GM12878 (cell line): ENCODE measurements around the gene POLN. TPM values are rescaled to one million over a fixed set of nuclear protein-coding genes. Genes with fewer than 3 reads are reported as not detected.

ENCODE experiments used
- ATAC-seq: fragments of 200-7000 bp; cut with Tn5 transposase; 3 replicates; pipeline ENCODE4 v1.9.1; 2020; ENCODE audit warnings: mild to moderate bottlenecking, moderate library complexity
- BruUV-seq: library from RNA; stranded (reverse); fragments of 400-500 nt; replicated peaks from 2 replicates; lab custom pipeline; 2021; lab: Mats Ljungman, UMichigan
- CTCF ChIA-PET: fragments of 300-600 bp; sonication (Branson Sonifier 250); formaldehyde crosslinking; extraction: SDS; loops from one replicate; lab custom pipeline; 2021; ENCODE audit warnings: inconsistent platforms; lab: Yijun Ruan, JAX
- POLR2A ChIA-PET: fragments of 350-600 bp; formaldehyde crosslinking; extraction: SDS; loops from one replicate; lab custom pipeline; 2021; ENCODE audit warnings: inconsistent platforms; lab: Charles Lee
- RAD21 ChIA-PET: fragments of 300-600 bp; sonication (Branson Sonifier 250); formaldehyde crosslinking; loops from one replicate; lab custom pipeline; 2023; ENCODE audit warnings: antibody characterized with exemption; ENCODE audit not compliant: unreplicated experiment; lab: Charles Lee
- SMC1A ChIA-PET: fragments of 300-600 bp; sonication (Branson Sonifier 250); formaldehyde crosslinking; loops from one replicate; lab custom pipeline; 2023; ENCODE audit not compliant: unreplicated experiment, uncharacterized antibody; lab: Charles Lee
- DNase-seq: peaks from one replicate; pipeline ENCODE4 v3.0.0-alpha.2; 2011; ENCODE audit warnings: low read depth, low spot score
- FAIRE-seq: peaks from 3 replicates; lab custom pipeline; 2011; peaks lifted over from hg19 to GRCh38; lab: Jason Lieb, UNC
- H2AFZ ChIP-seq: 2 replicates; pipeline ENCODE4 v1.6.0; 2011; ENCODE audit warnings: low read depth, low read length, control low read depth; ENCODE audit not compliant: control insufficient read depth
- H3K27ac ChIP-seq: 2 replicates; pipeline ENCODE4 v1.5.1; 2011; ENCODE audit warnings: control low read depth; ENCODE audit not compliant: control insufficient read depth, insufficient read depth
- H3K27me3 ChIP-seq, 2 experiments: replicated peaks in 1 of 2; 2 replicates each; pipeline versions ENCODE4 v1.6.0 to v1.6.1; 2011; ENCODE audit warnings: low read length in 1 of 2; ENCODE audit not compliant: control insufficient read depth in 2 of 2, insufficient read depth in 2 of 2
- H3K36me3 ChIP-seq, 2 experiments: 2 replicates each; pipeline ENCODE4 v1.5.1; 2011; ENCODE audit warnings: low read length in 1 of 2; ENCODE audit not compliant: control insufficient read depth in 2 of 2, insufficient read depth in 2 of 2
- H3K4me1 ChIP-seq: 2 replicates; pipeline ENCODE4 v1.6.1; 2011; ENCODE audit warnings: mild to moderate bottlenecking, low read length, moderate library complexity, mixed read lengths; ENCODE audit not compliant: control insufficient read depth, insufficient read depth
- H3K4me2 ChIP-seq: 2 replicates; pipeline ENCODE4 v1.6.0; 2011; ENCODE audit warnings: control low read depth; ENCODE audit not compliant: control insufficient read depth, insufficient read depth
- H3K4me3 ChIP-seq: fragments of 200-600 bp; sonication (generic); 2 replicates; pipeline ENCODE4 v1.5.1; 2016
- H3K79me2 ChIP-seq: 2 replicates; pipeline ENCODE4 v1.6.0; 2011; ENCODE audit warnings: low read length; ENCODE audit not compliant: control insufficient read depth, insufficient read depth
- H3K9ac ChIP-seq: 2 replicates; pipeline ENCODE4 v1.8.0; 2011; ENCODE audit warnings: low read length, control low read depth, mixed read lengths; ENCODE audit not compliant: control insufficient read depth, insufficient read depth
- H3K9me3 ChIP-seq: replicated peaks from 3 replicates; pipeline ENCODE4 v1.5.1; 2011; ENCODE audit warnings: mild to moderate bottlenecking, low read length; ENCODE audit not compliant: control insufficient read depth, insufficient read depth
- H4K20me1 ChIP-seq: 2 replicates; pipeline ENCODE4 v1.6.0; 2011; ENCODE audit not compliant: control insufficient read depth, insufficient read depth
- POU2F2 ChIP-seq: IDR thresholded peaks from 3 replicates; pipeline ENCODE4 v1.6.1; 2011; ENCODE audit warnings: low read depth, mild to moderate bottlenecking, low read length, borderline replicate concordance
- RB1 ChIP-seq: fragments of 450-650 bp; formaldehyde crosslinking; IDR thresholded peaks from 2 replicates; pipeline ENCODE4 v1.6.1; 2017; ENCODE audit warnings: mild to moderate bottlenecking, borderline replicate concordance
- RCOR1 ChIP-seq: conservative IDR thresholded peaks from 2 replicates; pipeline ENCODE4 v1.6.1; 2012; ENCODE audit warnings: low read depth, low read length, improper control_type of control experiment
- SIX5 ChIP-seq: IDR thresholded peaks from 2 replicates; pipeline ENCODE4 v1.6.1; 2011; ENCODE audit warnings: mild to moderate bottlenecking, low read depth, low read length, moderate library complexity; ENCODE audit not compliant: severe bottlenecking
- TCF3 ChIP-seq: IDR thresholded peaks from 2 replicates; pipeline ENCODE4 v1.6.1; 2012; ENCODE audit warnings: low read depth, mild to moderate bottlenecking, low read length, borderline replicate concordance; ENCODE audit not compliant: insufficient read depth
- WGBS: methylation state at CpG from one replicate; pipeline ENCODE4 v1.1.6; 2016; ENCODE audit warnings: low lambda C conversion rate; ENCODE audit not compliant: insufficient replicate concordance, insufficient coverage; ENCODE audit errors: missing lambda C conversion rate; 5-methylcytosine and 5-hydroxymethylcytosine counted together
- in situ Hi-C: fragments of 300-500 bp; cut with MboI; formaldehyde crosslinking; loops from 9 replicates; pipeline ENCODE4 v1.14.3; 2018; ENCODE audit warnings: mixed read lengths
- intact Hi-C: fragments of 100-400 bp; cut with micrococcal nuclease; formaldehyde crosslinking; loops from one replicate; pipeline ENCODE4 v1.14.2; 2022; ENCODE audit not compliant: unreplicated experiment
- polyA plus RNA-seq, 11 experiments: library from polyadenylated mRNA; depleted of rRNA in 4 of 11; unstranded in 6 of 11; stranded (reverse) in 5 of 11; fragments of >200 nt; fragmentation: Nextera tagmentation in 4 of 11; fragmentation: Illumina TruSeq in 1 of 11; extraction: Ambion mirVana in 4 of 11; extraction: Trizol in 1 of 11; gene quantifications; 1 replicate in 1 of 11; 2 replicates in 10 of 11; pipeline versions ENCODE4 v1.2.1 to v1.2.3, GENCODE V29; 2011 to 2016; ENCODE audit warnings: inconsistent platforms in 2 of 11, missing spikeins in 2 of 11, low read depth in 1 of 11
- total RNA-seq, 4 experiments: library from RNA; depleted of rRNA in 3 of 4; stranded (reverse); fragments of >200 nt in 3 of 4; fragmentation: Illumina TruSeq in 1 of 4; extraction: Trizol in 1 of 4; gene quantifications; 2 replicates each; pipeline versions ENCODE4 v1.2.1 to v1.2.3, GENCODE V29; 2013 to 2021
- TF ChIP-seq, protein P1 (sequence below): fragments of 450-650 bp; IDR thresholded peaks from 2 replicates; pipeline ENCODE4 v1.6.1; 2017; ENCODE audit warnings: mild to moderate bottlenecking, moderate library complexity

POLN gene
- total and polyA plus RNA-seq, 10 of the 15 experiments (the other 5 are each of a cell fraction or from before 2014, with no cell fraction given): 0.09 to 2.0 (median 0.95) TPM; not detected in 1

DNA sequence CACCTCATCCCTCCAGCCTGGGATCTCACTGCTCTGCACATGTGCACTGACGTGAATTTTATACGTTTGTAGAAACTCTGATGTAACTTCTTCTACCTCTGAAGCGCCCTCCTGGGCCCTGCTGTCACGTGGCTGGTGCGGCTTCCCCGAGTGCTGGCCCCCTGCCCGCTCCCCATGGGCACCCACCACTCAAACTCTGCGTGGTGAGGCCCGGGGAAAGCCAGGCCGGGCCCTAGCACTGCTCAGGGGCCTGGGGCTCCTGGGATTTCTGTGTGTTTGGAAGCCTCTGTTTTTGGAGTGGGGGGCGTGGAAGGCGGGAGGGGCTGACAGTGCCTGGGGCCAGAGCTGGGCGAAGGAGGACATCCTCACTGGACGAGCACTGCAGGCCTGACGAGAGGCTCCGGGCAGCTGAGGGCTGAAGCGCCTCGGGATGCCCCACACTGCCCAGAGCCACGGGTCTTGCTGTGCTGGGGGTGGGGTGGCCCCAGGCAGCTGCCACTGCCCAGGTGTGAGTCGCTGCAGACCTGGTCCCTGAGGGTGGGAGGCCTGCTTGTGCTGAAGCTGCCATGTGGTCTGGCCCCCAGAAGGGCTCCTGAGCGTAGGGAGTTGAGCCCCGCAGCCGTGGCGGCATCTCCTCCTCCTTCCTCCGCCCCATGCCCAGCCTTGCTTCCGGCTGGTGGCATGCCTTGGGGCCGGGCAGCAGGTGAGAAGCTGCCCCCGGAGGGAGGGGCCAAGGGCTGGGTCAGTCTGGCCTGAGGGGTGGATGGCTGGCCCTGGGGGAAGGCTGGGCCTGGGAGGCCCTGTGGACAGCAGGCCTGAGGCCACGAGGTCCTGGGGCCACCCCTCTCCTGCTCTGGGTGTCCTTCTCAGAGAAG lies 175.1 kb downstream of the POLN start:
- FAIRE-seq (no peak), DNase-seq (no peak), ATAC-seq (no peak; the same call in 2 of the 3 replicates)
- BruUV-seq: no TSS peak
- Histone ChIP-seq H3K4me1 (no peaks in the 10 kb centered on the region), H3K4me2 (no peak overlapping the region), H3K79me2 (no peaks in the 10 kb centered on the region), H3K27me3 (no peaks in the 10 kb centered on the region), H3K9me3 (no peaks in the 10 kb centered on the region), H3K4me3 (no peak overlapping the region), H4K20me1 (no peaks in the 10 kb centered on the region), H3K27ac (no peak overlapping the region), H2AFZ (no peak overlapping the region), H3K9ac (no peak overlapping the region), H3K36me3 (no peaks in the 10 kb centered on the region)
- RAD21 ChIA-PET: no interaction called here
- CTCF ChIA-PET: no interaction called here
- no peak for TF ChIP-seq POU2F2
- TF ChIP-seq RB1: no peak
- TF ChIP-seq TCF3: no peak
- TF ChIP-seq SIX5: no peak
- TF ChIP-seq, protein P1, sequence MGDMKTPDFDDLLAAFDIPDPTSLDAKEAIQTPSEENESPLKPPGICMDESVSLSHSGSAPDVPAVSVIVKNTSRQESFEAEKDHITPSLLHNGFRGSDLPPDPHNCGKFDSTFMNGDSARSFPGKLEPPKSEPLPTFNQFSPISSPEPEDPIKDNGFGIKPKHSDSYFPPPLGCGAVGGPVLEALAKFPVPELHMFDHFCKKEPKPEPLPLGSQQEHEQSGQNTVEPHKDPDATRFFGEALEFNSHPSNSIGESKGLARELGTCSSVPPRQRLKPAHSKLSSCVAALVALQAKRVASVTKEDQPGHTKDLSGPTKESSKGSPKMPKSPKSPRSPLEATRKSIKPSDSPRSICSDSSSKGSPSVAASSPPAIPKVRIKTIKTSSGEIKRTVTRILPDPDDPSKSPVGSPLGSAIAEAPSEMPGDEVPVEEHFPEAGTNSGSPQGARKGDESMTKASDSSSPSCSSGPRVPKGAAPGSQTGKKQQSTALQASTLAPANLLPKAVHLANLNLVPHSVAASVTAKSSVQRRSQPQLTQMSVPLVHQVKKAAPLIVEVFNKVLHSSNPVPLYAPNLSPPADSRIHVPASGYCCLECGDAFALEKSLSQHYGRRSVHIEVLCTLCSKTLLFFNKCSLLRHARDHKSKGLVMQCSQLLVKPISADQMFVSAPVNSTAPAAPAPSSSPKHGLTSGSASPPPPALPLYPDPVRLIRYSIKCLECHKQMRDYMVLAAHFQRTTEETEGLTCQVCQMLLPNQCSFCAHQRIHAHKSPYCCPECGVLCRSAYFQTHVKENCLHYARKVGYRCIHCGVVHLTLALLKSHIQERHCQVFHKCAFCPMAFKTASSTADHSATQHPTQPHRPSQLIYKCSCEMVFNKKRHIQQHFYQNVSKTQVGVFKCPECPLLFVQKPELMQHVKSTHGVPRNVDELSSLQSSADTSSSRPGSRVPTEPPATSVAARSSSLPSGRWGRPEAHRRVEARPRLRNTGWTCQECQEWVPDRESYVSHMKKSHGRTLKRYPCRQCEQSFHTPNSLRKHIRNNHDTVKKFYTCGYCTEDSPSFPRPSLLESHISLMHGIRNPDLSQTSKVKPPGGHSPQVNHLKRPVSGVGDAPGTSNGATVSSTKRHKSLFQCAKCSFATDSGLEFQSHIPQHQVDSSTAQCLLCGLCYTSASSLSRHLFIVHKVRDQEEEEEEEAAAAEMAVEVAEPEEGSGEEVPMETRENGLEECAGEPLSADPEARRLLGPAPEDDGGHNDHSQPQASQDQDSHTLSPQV: no peak
- TF ChIP-seq RCOR1: no peak
- SMC1A ChIA-PET: no interaction called here
- POLR2A ChIA-PET: no interaction called here
- WGBS: 50% methylated on average over 28 of the region's 29 CpGs
- in situ Hi-C loops: no loop called here
- intact Hi-C loops: no loop called here
